Neuronal stem cell (in vitro differentiated cells): ENCODE data around the gene SETD1A.

Source experiments
- DNase-seq: peaks from one replicate; pipeline ENCODE4 v3.0.0-alpha.2; 2013; ENCODE audit warnings: low spot score
- H2AFZ ChIP-seq: one replicate; pipeline ENCODE4 v1.6.1; 2013; ENCODE audit warnings: mild to moderate bottlenecking, low read length, inconsistent platforms
- H2AK5ac ChIP-seq: 2 replicates; pipeline ENCODE4 v1.6.1; 2013; ENCODE audit warnings: low read depth, mild to moderate bottlenecking, inconsistent platforms, low read length, moderate library complexity, mixed read lengths
- H2BK120ac ChIP-seq: 2 replicates; pipeline ENCODE4 v1.6.1; 2013; ENCODE audit warnings: low read depth, mild to moderate bottlenecking, inconsistent platforms, low read length, moderate library complexity, mixed read lengths
- H2BK12ac ChIP-seq: one replicate; pipeline ENCODE4 v1.6.1; 2013; ENCODE audit warnings: low read length, inconsistent platforms
- H2BK15ac ChIP-seq: 2 replicates; pipeline ENCODE4 v1.6.1; 2013; ENCODE audit warnings: mild to moderate bottlenecking, low read length, inconsistent platforms, mixed read lengths
- H2BK5ac ChIP-seq: one replicate; pipeline ENCODE4 v1.6.1; 2013; ENCODE audit warnings: inconsistent platforms, mild to moderate bottlenecking, low read length, moderate library complexity
- H3K14ac ChIP-seq: one replicate; pipeline ENCODE4 v1.6.1; 2013; ENCODE audit warnings: low read length, inconsistent platforms
- H3K18ac ChIP-seq: 2 replicates; pipeline ENCODE4 v1.6.1; 2013; ENCODE audit warnings: low read length, inconsistent platforms
- H3K23ac ChIP-seq: 2 replicates; pipeline ENCODE4 v1.6.1; 2013; ENCODE audit warnings: low read depth, mild to moderate bottlenecking, mixed read lengths, low read length, inconsistent platforms; ENCODE audit not compliant: poor library complexity
- H3K27ac ChIP-seq: replicated peaks from 3 replicates; pipeline ENCODE4 v1.5.1; 2013; ENCODE audit warnings: low read length, inconsistent platforms
- H3K27me3 ChIP-seq, 3 experiments: 2 replicates each; pipeline ENCODE4 v1.6.1; 2013; ENCODE audit warnings: low read length in 3 of 3, mild to moderate bottlenecking in 2 of 3, inconsistent platforms in 1 of 3, low read depth in 1 of 3, mixed read lengths in 1 of 3, moderate library complexity in 1 of 3; ENCODE audit not compliant: control insufficient read depth in 3 of 3, insufficient read depth in 3 of 3
- H3K36me3 ChIP-seq, 2 donors: replicated peaks in 1 of 2; 2 replicates each; pipeline ENCODE4 v1.6.1; 2013; ENCODE audit warnings: low read length in 2 of 2; ENCODE audit not compliant: control insufficient read depth in 2 of 2, insufficient read depth in 2 of 2
- H3K4ac ChIP-seq: 2 replicates; pipeline ENCODE4 v1.6.1; 2013; ENCODE audit warnings: inconsistent platforms, mild to moderate bottlenecking, low read length, moderate library complexity
- H3K4me1 ChIP-seq, 2 donors: 1 replicate in 1 of 2; 2 replicates in 1 of 2; pipeline ENCODE4 v1.6.1; 2013; ENCODE audit warnings: low read length in 2 of 2, low read depth in 1 of 2; ENCODE audit not compliant: control insufficient read depth in 2 of 2, insufficient read depth in 1 of 2
- H3K4me2 ChIP-seq: one replicate; pipeline ENCODE4 v1.6.1; 2013; ENCODE audit warnings: mild to moderate bottlenecking, low read length, inconsistent platforms; ENCODE audit not compliant: insufficient read depth, poor library complexity, severe bottlenecking
- H3K4me3 ChIP-seq, 2 donors: 2 replicates each; pipeline ENCODE4 v1.5.1; 2013; ENCODE audit warnings: low read length in 2 of 2, mild to moderate bottlenecking in 2 of 2, inconsistent platforms in 1 of 2, moderate library complexity in 1 of 2
- H3K79me1 ChIP-seq: one replicate; pipeline ENCODE4 v1.6.1; 2013; ENCODE audit warnings: low read depth, mild to moderate bottlenecking, inconsistent platforms, low read length, moderate library complexity
- H3K9ac ChIP-seq: one replicate; pipeline ENCODE4 v1.6.1; 2013; ENCODE audit warnings: mild to moderate bottlenecking, low read depth, low read length, inconsistent platforms; ENCODE audit not compliant: poor library complexity
- H3K9me3 ChIP-seq, 2 donors: replicated peaks in 1 of 2; 2 replicates each; pipeline versions ENCODE3 to v1.6.1; 2013; ENCODE audit warnings: low read length in 2 of 2, mild to moderate bottlenecking in 2 of 2, inconsistent platforms in 1 of 2, low read depth in 1 of 2, mixed read lengths in 1 of 2, moderate library complexity in 1 of 2; ENCODE audit not compliant: control insufficient read depth in 2 of 2, insufficient read depth in 1 of 2
- H4K8ac ChIP-seq: one replicate; pipeline ENCODE4 v1.6.1; 2013; ENCODE audit warnings: low read depth, mild to moderate bottlenecking, inconsistent platforms, low read length, moderate library complexity
- H4K91ac ChIP-seq: one replicate; pipeline ENCODE4 v1.6.1; 2013; ENCODE audit warnings: low read length, low read depth, mild to moderate bottlenecking, inconsistent platforms; ENCODE audit not compliant: poor library complexity
- WGBS, 2 donors: extraction: QIAGEN DNeasy Blood & Tissue Kit; methylation state at CpG; one replicate each; pipeline ENCODE4 v1.1.7; 2013; ENCODE audit warnings: missing lambda C conversion rate in 2 of 2, mixed read lengths in 1 of 2; ENCODE audit not compliant: insufficient read length in 2 of 2, insufficient replicate concordance in 1 of 2; ENCODE audit errors: extremely low coverage in 2 of 2; 5-methylcytosine and 5-hydroxymethylcytosine counted together

Gene SETD1A

GRCh38 chr16:30996985-30997724 lies 39.6 kb downstream of the SETD1A start:
- peaks cover 0 to 16% (median 0%) of the 10 kb centered on the region in 3 experiments for H3K27me3 ChIP-seq
- peak overlapping the region; percentile 60 for H3K23ac ChIP-seq
- no peak overlapping the region for H2AFZ ChIP-seq
- WGBS, 2 donors = no CpG with 5 or more reads among the region's 60 CpGs
- H2BK120ac ChIP-seq = no peak overlapping the region
- peak overlapping the region; percentile 89 for H2AK5ac ChIP-seq
- H3K9me3 ChIP-seq = no peaks in the 10 kb centered on the region
- peak overlapping the region; percentile 98 for H3K4me2 ChIP-seq
- peak overlapping the region; percentile 88 for H3K9ac ChIP-seq
- peaks cover 0 to 5% of the 10 kb centered on the region in 2 donors for H3K36me3 ChIP-seq
- peak overlapping the region; percentile 30 for H2BK15ac ChIP-seq
- no peak overlapping the region for H3K4ac ChIP-seq
- H2BK12ac ChIP-seq = no peak overlapping the region
- H3K4me1 ChIP-seq = peaks cover 2 to 11% of the 10 kb centered on the region in 2 donors
- H3K27ac ChIP-seq = no peak overlapping the region
- no peak overlapping the region for H4K8ac ChIP-seq
- H3K18ac ChIP-seq = peak overlapping the region; percentile 93
- no peaks in the 10 kb centered on the region for H3K79me1 ChIP-seq
- peak overlapping the region in 1 of 2 donors; percentile 81 for H3K4me3 ChIP-seq
- H4K91ac ChIP-seq = no peak overlapping the region
- no peak overlapping the region for H2BK5ac ChIP-seq
- H3K14ac ChIP-seq = peak overlapping the region; percentile 98
- peak; percentile 59 for DNase-seq

- no peak overlapping the region for H2BK15ac ChIP-seq
- no peak overlapping the region for H4K91ac ChIP-seq
- WGBS, 2 donors = no CpG with 5 or more reads among the region's 21 CpGs
- no peak overlapping the region for H2AFZ ChIP-seq
- H4K8ac ChIP-seq = no peak overlapping the region
- peak overlapping the region; percentile 93 for H3K18ac ChIP-seq
- no peak overlapping the region for H2BK5ac ChIP-seq
- no peak for DNase-seq
- H3K9ac ChIP-seq = peak overlapping the region; percentile 88
- H3K23ac ChIP-seq = peak overlapping the region; percentile 60
- no peak overlapping the region for H3K14ac ChIP-seq
- peaks cover 6 to 11% of the 10 kb centered on the region in 2 donors for H3K4me1 ChIP-seq
- no peaks in the 10 kb centered on the region for H3K79me1 ChIP-seq
- H2BK120ac ChIP-seq = no peak overlapping the region
- H3K27ac ChIP-seq = no peak overlapping the region
- peak overlapping the region in 1 of 2 donors; percentile 81 for H3K4me3 ChIP-seq
- H3K4ac ChIP-seq = no peak overlapping the region
- no peaks in the 10 kb centered on the region for H3K9me3 ChIP-seq
- peaks cover 0 to 16% (median 0%) of the 10 kb centered on the region in 3 experiments for H3K27me3 ChIP-seq
- H2AK5ac ChIP-seq = peak overlapping the region; percentile 89
- no peak overlapping the region for H2BK12ac ChIP-seq
- H3K36me3 ChIP-seq = peaks cover 0 to 5% of the 10 kb centered on the region in 2 donors
- H3K4me2 ChIP-seq = peak overlapping the region; percentile 98
Observed at GRCh38 chr16:30997725-30998711, 40.5 kb downstream of the SETD1A start.

GRCh38 chr16:30998852-30999761 lies 41.6 kb downstream of the SETD1A start:
- no peak overlapping the region for H3K4me3 ChIP-seq
- H3K27ac ChIP-seq = no peak overlapping the region
- H3K36me3 ChIP-seq = peaks cover 0 to 5% of the 10 kb centered on the region in 2 donors
- H3K18ac ChIP-seq = no peak overlapping the region
- H2AFZ ChIP-seq = no peak overlapping the region
- H3K4me1 ChIP-seq = peaks cover 8 to 11% of the 10 kb centered on the region in 2 donors
- H2BK120ac ChIP-seq = no peak overlapping the region
- H4K91ac ChIP-seq = no peak overlapping the region
- H3K23ac ChIP-seq = no peak overlapping the region
- no peak overlapping the region for H3K4ac ChIP-seq
- H3K14ac ChIP-seq = no peak overlapping the region
- no peaks in the 10 kb centered on the region for H3K79me1 ChIP-seq
- DNase-seq = no peak
- peaks cover 0 to 16% (median 0%) of the 10 kb centered on the region in 3 experiments for H3K27me3 ChIP-seq
- no peak overlapping the region for H4K8ac ChIP-seq
- no CpG with 5 or more reads among the region's 6 CpGs for WGBS, 2 donors
- no peak overlapping the region for H2BK5ac ChIP-seq
- no peak overlapping the region for H2BK12ac ChIP-seq
- no peak overlapping the region for H3K9ac ChIP-seq
- no peak overlapping the region for H3K4me2 ChIP-seq
- no peak overlapping the region for H2AK5ac ChIP-seq
- H2BK15ac ChIP-seq = no peak overlapping the region
- H3K9me3 ChIP-seq = no peaks in the 10 kb centered on the region
